ENCODE results near the gene STARD7.

The STARD7 gene

DNA sequence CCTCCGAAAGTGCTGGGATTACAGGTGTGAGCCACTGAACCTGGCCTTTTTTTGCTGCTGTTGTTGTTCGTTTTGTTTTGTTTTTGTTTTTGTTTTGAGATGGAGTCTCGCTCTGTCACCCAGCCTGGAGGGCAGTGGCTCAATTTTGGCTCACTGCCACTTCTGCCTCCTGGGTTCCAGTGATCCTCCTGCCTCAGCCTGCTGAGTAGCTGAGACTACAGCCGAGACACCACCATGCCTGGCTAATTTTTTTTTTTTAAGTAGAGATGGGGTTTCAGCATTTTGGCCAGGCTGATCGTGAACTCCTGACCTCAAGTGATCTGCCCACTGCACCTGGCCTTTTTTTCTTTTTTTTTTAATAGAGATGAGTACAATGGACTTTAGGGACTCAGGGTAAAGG lies 35.2 kb upstream of the STARD7 start:
- H3K36me3 ChIP-seq (ENCODE audit: control insufficient read depth, low read length) = no peaks in the 10 kb centered on the region
- H3K9me2 ChIP-seq (replicated peaks; ENCODE audit: control insufficient read depth, low read length) = no peaks in the 10 kb centered on the region
- no peak overlapping the region for H3K4me2 ChIP-seq (ENCODE audit: low read length)
- no peaks in the 10 kb centered on the region for H3K9me3 ChIP-seq (ENCODE audit: control insufficient read depth, insufficient read depth, low read length)
- peaks cover 19% of the 10 kb centered on the region for H3F3A ChIP-seq (ENCODE audit: control insufficient read depth, insufficient read depth)
- no peak overlapping the region for H3K27ac ChIP-seq (ENCODE audit: low read depth, low read length)
- H4K20me1 ChIP-seq (ENCODE audit: control insufficient read depth, insufficient read depth, low read depth, low read length) = no peaks in the 10 kb centered on the region
- H3K79me2 ChIP-seq (ENCODE audit: control insufficient read depth, low read length) = 0 out of 2 replicates have a peak, but pooled peaks cover 2% of the 10 kb centered on the region
- TF ChIP-seq EZH2phosphoT487 (IDR thresholded peaks at IDR 0.05; ENCODE audit: borderline replicate concordance, low read length) = no peak
- TF ChIP-seq, protein P1, sequence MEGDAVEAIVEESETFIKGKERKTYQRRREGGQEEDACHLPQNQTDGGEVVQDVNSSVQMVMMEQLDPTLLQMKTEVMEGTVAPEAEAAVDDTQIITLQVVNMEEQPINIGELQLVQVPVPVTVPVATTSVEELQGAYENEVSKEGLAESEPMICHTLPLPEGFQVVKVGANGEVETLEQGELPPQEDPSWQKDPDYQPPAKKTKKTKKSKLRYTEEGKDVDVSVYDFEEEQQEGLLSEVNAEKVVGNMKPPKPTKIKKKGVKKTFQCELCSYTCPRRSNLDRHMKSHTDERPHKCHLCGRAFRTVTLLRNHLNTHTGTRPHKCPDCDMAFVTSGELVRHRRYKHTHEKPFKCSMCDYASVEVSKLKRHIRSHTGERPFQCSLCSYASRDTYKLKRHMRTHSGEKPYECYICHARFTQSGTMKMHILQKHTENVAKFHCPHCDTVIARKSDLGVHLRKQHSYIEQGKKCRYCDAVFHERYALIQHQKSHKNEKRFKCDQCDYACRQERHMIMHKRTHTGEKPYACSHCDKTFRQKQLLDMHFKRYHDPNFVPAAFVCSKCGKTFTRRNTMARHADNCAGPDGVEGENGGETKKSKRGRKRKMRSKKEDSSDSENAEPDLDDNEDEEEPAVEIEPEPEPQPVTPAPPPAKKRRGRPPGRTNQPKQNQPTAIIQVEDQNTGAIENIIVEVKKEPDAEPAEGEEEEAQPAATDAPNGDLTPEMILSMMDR (IDR thresholded peaks at IDR 0.05; ENCODE audit: low read depth, low read length, poor library complexity, severe bottlenecking) = no peak
- H3K27me3 ChIP-seq (ENCODE audit: control insufficient read depth, low read length) = no peaks in the 10 kb centered on the region
- H3K4me3 ChIP-seq (ENCODE audit: low read length) = no peak overlapping the region
- H3K4me1 ChIP-seq (ENCODE audit: control insufficient read depth, low read length) = peaks cover 65% of the 10 kb centered on the region

DNA sequence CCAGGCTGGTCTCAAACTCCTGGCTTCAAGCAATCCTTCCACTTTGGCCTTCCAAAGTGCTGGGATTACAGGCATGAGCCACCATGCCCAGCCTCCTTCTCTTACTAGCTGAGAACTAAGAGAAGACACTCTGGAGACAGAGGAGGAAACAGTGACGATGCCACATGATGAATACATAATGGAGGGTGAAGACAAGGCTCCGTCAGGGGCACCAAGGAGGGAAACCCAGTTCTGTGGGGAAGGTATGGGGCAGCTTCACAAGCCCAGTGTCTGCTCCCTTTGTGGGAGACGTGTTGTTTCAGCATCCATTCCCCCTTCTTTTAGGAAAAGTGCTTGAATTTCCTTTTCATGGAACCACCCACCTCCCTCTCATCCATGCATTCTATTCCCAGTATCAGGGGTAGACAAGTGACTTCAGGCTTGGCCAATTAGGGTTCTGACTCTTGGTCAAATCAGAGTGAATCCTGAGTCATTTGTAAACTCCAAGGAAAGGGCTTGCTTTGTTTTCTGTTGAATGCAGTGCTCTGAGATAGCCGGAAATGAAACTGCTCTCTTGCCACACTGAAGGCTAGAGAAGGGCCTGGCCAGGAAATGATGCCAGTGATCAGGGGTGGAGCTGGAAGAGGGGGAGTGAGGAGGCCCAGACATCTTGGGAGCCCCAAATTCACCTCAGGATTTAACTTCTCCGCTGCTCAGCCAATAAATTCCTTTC lies 33.4 kb upstream of the STARD7 start:
- Histone ChIP-seq H3F3A (ENCODE audit: control insufficient read depth, insufficient read depth) (peaks cover 19% of the 10 kb centered on the region), H3K79me2 (ENCODE audit: control insufficient read depth, low read length) (0 out of 2 replicates have a peak, but pooled peaks cover 2% of the 10 kb centered on the region), H3K27ac (ENCODE audit: low read depth, low read length) (peak overlapping the region; percentile 88), H3K27me3 (ENCODE audit: control insufficient read depth, low read length) (no peaks in the 10 kb centered on the region), H3K4me1 (ENCODE audit: control insufficient read depth, low read length) (peaks cover 65% of the 10 kb centered on the region), H4K20me1 (ENCODE audit: control insufficient read depth, insufficient read depth, low read depth, low read length) (no peaks in the 10 kb centered on the region), H3K4me2 (ENCODE audit: low read length) (peak overlapping the region; percentile 87), H3K4me3 (ENCODE audit: low read length) (peak overlapping the region; percentile 65), H3K9me3 (ENCODE audit: control insufficient read depth, insufficient read depth, low read length) (no peaks in the 10 kb centered on the region), H3K9me2 (replicated peaks; ENCODE audit: control insufficient read depth, low read length) (no peaks in the 10 kb centered on the region), H3K36me3 (ENCODE audit: control insufficient read depth, low read length) (no peaks in the 10 kb centered on the region)
- no peak for TF ChIP-seq EZH2phosphoT487 (IDR thresholded peaks at IDR 0.05; ENCODE audit: borderline replicate concordance, low read length)
- TF ChIP-seq, protein P1 (IDR thresholded peaks at IDR 0.05; ENCODE audit: low read depth, low read length, poor library complexity, severe bottlenecking) = no peak

DNA sequence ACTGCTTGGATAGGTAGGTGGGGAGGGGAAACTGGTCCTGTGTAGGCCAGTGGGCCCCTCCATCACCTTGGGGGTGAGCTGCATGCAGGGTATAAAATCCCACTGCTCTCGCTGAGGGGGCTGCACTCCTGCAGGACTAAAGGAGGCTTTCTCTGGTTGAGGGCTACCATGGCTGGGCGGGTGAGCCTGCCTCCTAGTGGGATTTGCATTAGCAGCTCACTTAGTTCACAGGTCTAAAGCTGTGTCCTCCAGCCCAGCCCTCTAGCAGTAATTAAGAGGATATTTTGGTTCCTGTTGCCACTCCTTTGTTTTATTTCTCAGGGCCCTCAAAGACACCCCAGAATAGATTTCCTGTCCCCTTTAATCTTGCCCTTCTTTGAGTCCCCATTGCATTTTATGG lies 32.6 kb upstream of the STARD7 start:
- H3K27me3 ChIP-seq (ENCODE audit: control insufficient read depth, low read length) = no peaks in the 10 kb centered on the region
- H3K4me2 ChIP-seq (ENCODE audit: low read length) = peak overlapping the region; percentile 87
- peaks cover 19% of the 10 kb centered on the region for H3F3A ChIP-seq (ENCODE audit: control insufficient read depth, insufficient read depth)
- peak overlapping the region; percentile 65 for H3K4me3 ChIP-seq (ENCODE audit: low read length)
- H4K20me1 ChIP-seq (ENCODE audit: control insufficient read depth, insufficient read depth, low read depth, low read length) = no peaks in the 10 kb centered on the region
- H3K36me3 ChIP-seq (ENCODE audit: control insufficient read depth, low read length) = no peaks in the 10 kb centered on the region
- H3K79me2 ChIP-seq (ENCODE audit: control insufficient read depth, low read length) = 0 out of 2 replicates have a peak, but pooled peaks cover 2% of the 10 kb centered on the region
- H3K9me3 ChIP-seq (ENCODE audit: control insufficient read depth, insufficient read depth, low read length) = no peaks in the 10 kb centered on the region
- H3K27ac ChIP-seq (ENCODE audit: low read depth, low read length) = peak overlapping the region; percentile 88
- TF ChIP-seq, protein P1 (IDR thresholded peaks at IDR 0.05; ENCODE audit: low read depth, low read length, poor library complexity, severe bottlenecking) = peak; percentile 62
- TF ChIP-seq EZH2phosphoT487 (IDR thresholded peaks at IDR 0.05; ENCODE audit: borderline replicate concordance, low read length) = no peak
- peaks cover 63% of the 10 kb centered on the region for H3K4me1 ChIP-seq (ENCODE audit: control insufficient read depth, low read length)
- no peaks in the 10 kb centered on the region for H3K9me2 ChIP-seq (replicated peaks; ENCODE audit: control insufficient read depth, low read length)
